GM23338 (cell line): ENCODE measurements around the gene EDN2. TPM values are rescaled to one million over a fixed set of nuclear protein-coding genes. Genes with fewer than 3 reads are reported as not detected.

Source experiments
- ATAC-seq: fragments of 200-7000 bp; cut with Tn5 transposase; 3 replicates; pipeline ENCODE4 v1.9.1; 2020
- DNase-seq: peaks from one replicate; pipeline ENCODE4 v3.0.0-alpha.2; 2015; ENCODE audit warnings: low spot score
- H2AFZ ChIP-seq: fragments of 200-600 bp; sonication (generic); 2 replicates; pipeline ENCODE4 v1.8.0; 2016; ENCODE audit warnings: antibody characterized with exemption, mild to moderate bottlenecking, moderate library complexity
- H3F3A ChIP-seq: fragments of 200-600 bp; sonication (generic); replicated peaks from 2 replicates; pipeline ENCODE4 v1.8.0; 2017; ENCODE audit warnings: antibody characterized with exemption, mixed run types, low read depth
- H3K27ac ChIP-seq: fragments of 200-600 bp; sonication (generic); 2 replicates; pipeline ENCODE4 v1.6.1; 2016; ENCODE audit warnings: low read depth
- H3K27me3 ChIP-seq: fragments of 200-600 bp; sonication (generic); 2 replicates; pipeline ENCODE4 v1.8.0; 2016; ENCODE audit warnings: mild to moderate bottlenecking, mixed run types, moderate library complexity; ENCODE audit not compliant: insufficient read depth
- H3K36me3 ChIP-seq: fragments of 200-600 bp; sonication (generic); 2 replicates; pipeline ENCODE4 v1.8.0; 2016; ENCODE audit warnings: mild to moderate bottlenecking; ENCODE audit not compliant: insufficient read depth
- H3K4me1 ChIP-seq: fragments of 200-600 bp; sonication (generic); 2 replicates; pipeline ENCODE4 v1.8.0; 2016; ENCODE audit warnings: mild to moderate bottlenecking, moderate library complexity; ENCODE audit not compliant: insufficient read depth
- H3K4me2 ChIP-seq: fragments of 200-600 bp; sonication (generic); 2 replicates; pipeline ENCODE4 v1.7.1; 2017; ENCODE audit warnings: mixed run types
- H3K4me3 ChIP-seq: fragments of 200-600 bp; sonication (generic); 2 replicates; pipeline ENCODE4 v1.6.1; 2016; ENCODE audit warnings: mixed run types
- H3K79me2 ChIP-seq: fragments of 200-600 bp; sonication (generic); replicated peaks from 2 replicates; pipeline ENCODE4 v1.8.0; 2017; ENCODE audit warnings: mild to moderate bottlenecking; ENCODE audit not compliant: insufficient read depth
- H3K9me2 ChIP-seq: fragments of 200-600 bp; sonication (generic); 2 replicates; pipeline ENCODE4 v1.8.0; 2017; ENCODE audit not compliant: insufficient read depth
- H4K20me1 ChIP-seq: fragments of 200-600 bp; sonication (generic); replicated peaks from 2 replicates; pipeline ENCODE4 v1.8.0; 2017; ENCODE audit warnings: mild to moderate bottlenecking; ENCODE audit not compliant: insufficient read depth
- H3K27ac Mint-ChIP-seq: 2 replicates; pipeline ENCODE4 v1.8.0; 2020; ENCODE audit warnings: inconsistent platforms, mild to moderate bottlenecking, moderate library complexity, mixed read lengths
- H3K27me3 Mint-ChIP-seq: 3 replicates; pipeline ENCODE4 v1.8.0; 2022; ENCODE audit warnings: low read depth, mild to moderate bottlenecking, moderate library complexity, mixed read lengths, inconsistent platforms; ENCODE audit not compliant: insufficient read depth, poor library complexity
- H3K36me3 Mint-ChIP-seq: 3 replicates; pipeline ENCODE4 v1.8.0; 2021; ENCODE audit warnings: low read depth, mild to moderate bottlenecking, inconsistent platforms, moderate library complexity, mixed read lengths
- H3K4me1 Mint-ChIP-seq: 3 replicates; pipeline ENCODE4 v1.8.0; 2020; ENCODE audit warnings: mild to moderate bottlenecking, inconsistent platforms, mixed read lengths
- H3K4me3 Mint-ChIP-seq: 3 replicates; pipeline ENCODE4 v1.8.0; 2021; ENCODE audit warnings: moderate library complexity, mild to moderate bottlenecking, inconsistent platforms, mixed read lengths
- H3K9me3 Mint-ChIP-seq: 3 replicates; pipeline ENCODE4 v1.8.0; 2020; ENCODE audit warnings: moderate library complexity, mild to moderate bottlenecking, inconsistent platforms, mixed read lengths
- CREB1 ChIP-seq: fragments of 250-450 bp; sonication (Bioruptor Pico); IDR thresholded peaks from 2 replicates; pipeline ENCODE4 v1.5.0; 2020; ENCODE audit warnings: low read depth, mild to moderate bottlenecking, moderate library complexity
- EZH2 ChIP-seq: fragments of 200-600 bp; sonication (generic); IDR thresholded peaks from one replicate; pipeline ENCODE4 v1.8.0; 2017; ENCODE audit warnings: antibody characterized with exemption, mild to moderate bottlenecking, low read depth; ENCODE audit not compliant: unreplicated experiment
- EZH2phosphoT487 ChIP-seq: fragments of 200-600 bp; sonication (generic); IDR thresholded peaks from one replicate; pipeline ENCODE4 v1.8.1; 2018; ENCODE audit warnings: antibody characterized with exemption; ENCODE audit not compliant: unreplicated experiment
- JUNB ChIP-seq: IDR thresholded peaks from one replicate; pipeline ENCODE4 v1.6.1; 2016; ENCODE audit warnings: antibody characterized with exemption; ENCODE audit not compliant: unreplicated experiment
- NANOG ChIP-seq: IDR thresholded peaks from 2 replicates; pipeline ENCODE4 v1.6.1; 2016; ENCODE audit warnings: antibody characterized with exemption, borderline replicate concordance
- POLR2AphosphoS5 ChIP-seq: IDR thresholded peaks from 2 replicates; pipeline ENCODE4 v1.6.1; 2016; ENCODE audit warnings: antibody characterized with exemption, low read depth
- STAT1 ChIP-seq: IDR thresholded peaks from one replicate; pipeline ENCODE4 v1.6.1; 2016; ENCODE audit warnings: antibody characterized with exemption; ENCODE audit not compliant: unreplicated experiment
- ZNF114 ChIP-seq: fragments of 250-450 bp; sonication (Bioruptor Pico); IDR thresholded peaks from 2 replicates; pipeline ENCODE4 v1.5.0; 2020; ENCODE audit warnings: mild to moderate bottlenecking, moderate library complexity
- polyA plus RNA-seq: library from polyadenylated mRNA; unstranded; fragments of >200 nt; fragmentation: Nextera tagmentation; extraction: Ambion mirVana; gene quantifications from 2 replicates; pipeline ENCODE4 v1.2.1, GENCODE V29; 2016
- total RNA-seq: library from RNA; depleted of rRNA; stranded (reverse); fragments of >200 nt; shearing (Covaris generic); gene quantifications from 2 replicates; pipeline ENCODE4 v1.2.3, GENCODE V29; 2014
- TF ChIP-seq, protein P1 (sequence below): IDR thresholded peaks from one replicate; pipeline ENCODE4 v1.6.1; 2018; ENCODE audit warnings: antibody characterized with exemption; ENCODE audit not compliant: unreplicated experiment
- TF ChIP-seq, protein P2 (sequence below), 2 experiments: fragments of 200-600 bp in 1 of 2; sonication (generic) in 1 of 2; conservative IDR thresholded peaks; 2 replicates each; pipeline versions ENCODE4 v1.5.1 to v1.6.1; 2016 to 2017; ENCODE audit warnings: antibody characterized with exemption in 2 of 2, low read depth in 2 of 2, mild to moderate bottlenecking in 2 of 2, moderate library complexity in 1 of 2

Gene EDN2
- total and polyA plus RNA-seq, 2 experiments from 2014 or later = not detected

DNA sequence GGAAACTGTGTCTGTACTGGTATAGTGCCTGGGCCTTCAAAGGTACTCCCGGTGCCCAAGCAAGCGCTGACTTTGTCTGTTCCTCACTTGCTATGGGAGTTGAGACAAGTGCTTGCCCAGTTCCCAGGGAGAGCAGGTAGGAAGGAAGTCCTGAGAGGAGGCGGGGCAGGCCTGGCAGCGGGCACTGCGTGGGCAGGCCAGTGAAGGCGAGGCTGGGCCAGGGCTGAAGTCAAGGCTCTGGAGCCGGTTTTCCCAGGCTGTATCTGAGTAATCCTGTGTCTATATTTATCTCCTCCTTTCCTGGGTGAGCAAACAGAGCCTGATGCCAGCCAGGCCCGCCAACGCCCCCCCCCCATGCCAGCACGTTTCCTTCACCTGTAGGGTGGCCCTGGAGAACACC, 15.9 kb upstream of the EDN2 start (continued):
- TF ChIP-seq, protein P1, sequence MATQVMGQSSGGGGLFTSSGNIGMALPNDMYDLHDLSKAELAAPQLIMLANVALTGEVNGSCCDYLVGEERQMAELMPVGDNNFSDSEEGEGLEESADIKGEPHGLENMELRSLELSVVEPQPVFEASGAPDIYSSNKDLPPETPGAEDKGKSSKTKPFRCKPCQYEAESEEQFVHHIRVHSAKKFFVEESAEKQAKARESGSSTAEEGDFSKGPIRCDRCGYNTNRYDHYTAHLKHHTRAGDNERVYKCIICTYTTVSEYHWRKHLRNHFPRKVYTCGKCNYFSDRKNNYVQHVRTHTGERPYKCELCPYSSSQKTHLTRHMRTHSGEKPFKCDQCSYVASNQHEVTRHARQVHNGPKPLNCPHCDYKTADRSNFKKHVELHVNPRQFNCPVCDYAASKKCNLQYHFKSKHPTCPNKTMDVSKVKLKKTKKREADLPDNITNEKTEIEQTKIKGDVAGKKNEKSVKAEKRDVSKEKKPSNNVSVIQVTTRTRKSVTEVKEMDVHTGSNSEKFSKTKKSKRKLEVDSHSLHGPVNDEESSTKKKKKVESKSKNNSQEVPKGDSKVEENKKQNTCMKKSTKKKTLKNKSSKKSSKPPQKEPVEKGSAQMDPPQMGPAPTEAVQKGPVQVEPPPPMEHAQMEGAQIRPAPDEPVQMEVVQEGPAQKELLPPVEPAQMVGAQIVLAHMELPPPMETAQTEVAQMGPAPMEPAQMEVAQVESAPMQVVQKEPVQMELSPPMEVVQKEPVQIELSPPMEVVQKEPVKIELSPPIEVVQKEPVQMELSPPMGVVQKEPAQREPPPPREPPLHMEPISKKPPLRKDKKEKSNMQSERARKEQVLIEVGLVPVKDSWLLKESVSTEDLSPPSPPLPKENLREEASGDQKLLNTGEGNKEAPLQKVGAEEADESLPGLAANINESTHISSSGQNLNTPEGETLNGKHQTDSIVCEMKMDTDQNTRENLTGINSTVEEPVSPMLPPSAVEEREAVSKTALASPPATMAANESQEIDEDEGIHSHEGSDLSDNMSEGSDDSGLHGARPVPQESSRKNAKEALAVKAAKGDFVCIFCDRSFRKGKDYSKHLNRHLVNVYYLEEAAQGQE = no peak

DNA sequence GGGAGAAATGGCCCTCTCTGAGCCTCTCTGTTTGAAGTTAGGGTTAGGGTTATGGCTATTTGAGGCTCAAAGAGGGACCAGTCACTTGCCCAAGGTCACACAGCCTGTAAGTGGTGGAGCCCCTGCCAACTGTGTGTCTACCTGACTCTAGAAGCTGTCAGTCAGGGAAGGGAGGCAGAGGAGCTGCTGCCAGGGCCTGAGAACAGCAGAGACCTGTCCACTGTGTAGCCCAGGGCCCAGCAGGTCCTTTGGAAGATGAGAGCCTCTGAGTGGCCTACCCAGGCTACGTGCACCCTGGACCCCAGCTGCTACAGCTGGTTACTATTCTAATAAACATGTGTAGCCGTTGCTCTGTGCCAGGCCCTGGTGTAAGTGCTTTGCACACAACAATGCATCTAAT, 15.1 kb upstream of the EDN2 start:
- TF ChIP-seq JUNB = no peak
- TF ChIP-seq, protein P1 = no peak
- TF ChIP-seq NANOG = no peak
- TF ChIP-seq CREB1 (CRISPR knock-in tag) = no peak
- no peak for TF ChIP-seq EZH2
- no peak for TF ChIP-seq STAT1
- Histone ChIP-seq H4K20me1 (no peaks in the 10 kb centered on the region), H3K27me3 (peaks cover 12% of the 10 kb centered on the region), H3K9me2 (no peaks in the 10 kb centered on the region), H3K4me1 (peaks cover 12% of the 10 kb centered on the region; the same call in 1 of the 2 replicates), H3K79me2 (no peaks in the 10 kb centered on the region), H3K4me2 (no peak overlapping the region), H3K36me3 (no peaks in the 10 kb centered on the region), H3F3A (0 out of 2 replicates have a peak, but pooled peaks cover 5% of the 10 kb centered on the region), H3K4me3 (no peak overlapping the region), H3K27ac (no peak overlapping the region), H2AFZ (no peak overlapping the region)
- H3K27ac Mint-ChIP-seq = no peak overlapping the region
- no peak overlapping the region for H3K4me3 Mint-ChIP-seq
- no peak for ATAC-seq
- no peaks in the 10 kb centered on the region for H3K36me3 Mint-ChIP-seq
- DNase-seq = no peak
- peaks cover 32% of the 10 kb centered on the region for H3K4me1 Mint-ChIP-seq
- peaks cover 21% of the 10 kb centered on the region for H3K27me3 Mint-ChIP-seq
- no peaks in the 10 kb centered on the region for H3K9me3 Mint-ChIP-seq

DNA sequence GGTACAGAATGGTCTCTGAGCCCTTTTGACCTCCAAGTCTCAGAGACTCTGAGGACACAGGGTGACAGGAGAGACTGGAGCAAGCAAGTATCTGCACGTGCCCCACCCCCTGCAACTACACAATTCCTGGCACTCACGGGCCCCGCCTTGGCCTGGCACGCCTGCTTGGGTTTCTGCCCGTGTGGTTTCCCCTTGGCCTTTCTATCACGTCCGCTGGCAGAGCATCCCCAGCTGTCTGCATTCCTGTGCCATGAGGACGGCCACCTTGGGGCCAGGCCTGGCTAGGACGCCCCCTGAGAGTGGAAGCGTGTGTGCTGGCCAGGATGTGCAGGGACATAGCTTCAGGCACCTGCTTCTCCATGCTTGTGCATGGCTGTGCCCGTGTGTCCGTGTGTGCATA, 14.3 kb upstream of the EDN2 start:
- no peaks in the 10 kb centered on the region for H3K36me3 ChIP-seq
- Mint-ChIP-seq H3K9me3 (no peaks in the 10 kb centered on the region), H3K27me3 (peaks cover 19% of the 10 kb centered on the region), H3K4me1 (peaks cover 26% of the 10 kb centered on the region), H3K36me3 (no peaks in the 10 kb centered on the region), H3K27ac (no peak overlapping the region), H3K4me3 (no peak overlapping the region)
- peaks cover 12% of the 10 kb centered on the region; the same call in 1 of the 2 replicates for H3K4me1 ChIP-seq
- no peaks in the 10 kb centered on the region for H4K20me1 ChIP-seq
- H3F3A ChIP-seq = 0 out of 2 replicates have a peak, but pooled peaks cover 5% of the 10 kb centered on the region
- H3K79me2 ChIP-seq = no peaks in the 10 kb centered on the region
- peaks cover 12% of the 10 kb centered on the region for H3K27me3 ChIP-seq
- H3K4me2 ChIP-seq = no peak overlapping the region
- peak; percentile 30 for DNase-seq
- no peak overlapping the region for H3K27ac ChIP-seq
- H3K9me2 ChIP-seq = no peaks in the 10 kb centered on the region
- no peak overlapping the region for H2AFZ ChIP-seq
- no peak for ATAC-seq
- no peak overlapping the region for H3K4me3 ChIP-seq
- TF ChIP-seq STAT1 = no peak
- TF ChIP-seq ZNF114 (CRISPR knock-in tag) = no peak
- TF ChIP-seq, protein P2, sequence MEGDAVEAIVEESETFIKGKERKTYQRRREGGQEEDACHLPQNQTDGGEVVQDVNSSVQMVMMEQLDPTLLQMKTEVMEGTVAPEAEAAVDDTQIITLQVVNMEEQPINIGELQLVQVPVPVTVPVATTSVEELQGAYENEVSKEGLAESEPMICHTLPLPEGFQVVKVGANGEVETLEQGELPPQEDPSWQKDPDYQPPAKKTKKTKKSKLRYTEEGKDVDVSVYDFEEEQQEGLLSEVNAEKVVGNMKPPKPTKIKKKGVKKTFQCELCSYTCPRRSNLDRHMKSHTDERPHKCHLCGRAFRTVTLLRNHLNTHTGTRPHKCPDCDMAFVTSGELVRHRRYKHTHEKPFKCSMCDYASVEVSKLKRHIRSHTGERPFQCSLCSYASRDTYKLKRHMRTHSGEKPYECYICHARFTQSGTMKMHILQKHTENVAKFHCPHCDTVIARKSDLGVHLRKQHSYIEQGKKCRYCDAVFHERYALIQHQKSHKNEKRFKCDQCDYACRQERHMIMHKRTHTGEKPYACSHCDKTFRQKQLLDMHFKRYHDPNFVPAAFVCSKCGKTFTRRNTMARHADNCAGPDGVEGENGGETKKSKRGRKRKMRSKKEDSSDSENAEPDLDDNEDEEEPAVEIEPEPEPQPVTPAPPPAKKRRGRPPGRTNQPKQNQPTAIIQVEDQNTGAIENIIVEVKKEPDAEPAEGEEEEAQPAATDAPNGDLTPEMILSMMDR (conservative IDR thresholded peaks at IDR 0.05; ENCODE audit: low read depth in 2 of 2) = no peak
- no peak for TF ChIP-seq POLR2AphosphoS5
- no peak for TF ChIP-seq EZH2phosphoT487
- TF ChIP-seq, protein P1 = no peak
- no peak for TF ChIP-seq JUNB
- no peak for TF ChIP-seq NANOG
